NCI-H2227 (cell line): Measurements from ENCODE around the gene RALGDS.
"Not testable (repeated sequence)": the region's sequence is repeated elsewhere in the genome, so short reads cannot be mapped to it uniquely, and the experiment has no call there.

ENCODE experiments used
- DNase-seq: peaks from one replicate; lab custom pipeline; 2025; ENCODE audit not compliant: unreplicated experiment; lab: John Stamatoyannopoulos, UW

The RALGDS gene

GRCh38 chr9:133121198-133121914, at the start of gene RALGDS:
Gene RALGDS, minus strand, starts transcription at chr9:133121240. Its CDS starts 86 bp downstream, at chr9:133121154.
- DNase-seq, result peak; percentile 87

GRCh38 chr9:133170716-133171115, 49.7 kb upstream of the RALGDS start:
- DNase-seq, result no peak

GRCh38 chr9:133169687-133170086, 48.6 kb upstream of the RALGDS start:
- not testable (repeated sequence) for DNase-seq

GRCh38 chr9:133169102-133169501, 48.1 kb upstream of the RALGDS start:
- no peak for DNase-seq

GRCh38 chr9:133168432-133168831, 47.4 kb upstream of the RALGDS start:
- DNase-seq, result no peak

- no peak for DNase-seq
Observed at GRCh38 chr9:133167769-133168168, 46.7 kb upstream of the RALGDS start.

GRCh38 chr9:133167096-133167730, 46.2 kb upstream of the RALGDS start:
- no peak for DNase-seq

GRCh38 chr9:133166392-133166791, 45.4 kb upstream of the RALGDS start:
- DNase-seq, result no peak

GRCh38 chr9:133165452-133165730, 44.4 kb upstream of the RALGDS start:
- DNase-seq, result no peak

- DNase-seq, result no peak
Observed at GRCh38 chr9:133164191-133164590, 43.2 kb upstream of the RALGDS start.

GRCh38 chr9:133163504-133164172, 42.6 kb upstream of the RALGDS start, which contains the start of gene GBGT1:
Gene GBGT1, minus strand, starts transcription at chr9:133163914. Its CDS starts 1,502 bp downstream, at chr9:133162412.
- no peak for DNase-seq

- no peak for DNase-seq
Observed at GRCh38 chr9:133162861-133163503, 41.9 kb upstream of the RALGDS start.

GRCh38 chr9:133161547-133161950, 40.5 kb upstream of the RALGDS start:
- DNase-seq, result no peak

- DNase-seq, result peak; percentile 43
Observed at GRCh38 chr9:133160742-133161546, 39.9 kb upstream of the RALGDS start.

- DNase-seq, result no peak
Observed at GRCh38 chr9:133158695-133159094, 37.7 kb upstream of the RALGDS start.

GRCh38 chr9:133155156-133155555, 34.1 kb upstream of the RALGDS start:
- DNase-seq, result no peak

- no peak for DNase-seq
Observed at GRCh38 chr9:133154097-133154989, 33.3 kb upstream of the RALGDS start.

- DNase-seq, result peak; percentile 42
Observed at GRCh38 chr9:133153227-133154096, 32.4 kb upstream of the RALGDS start.
